Dedifferentiated amniotic fluid mesenchymal stem cell (primary cell): ENCODE data around the gene ARRDC1.

Experiments used
- DNase-seq: peaks from one replicate; pipeline ENCODE4 v3.0.0-alpha.2; 2016; ENCODE audit errors: extremely low spot score

ARRDC1 gene

DNA sequence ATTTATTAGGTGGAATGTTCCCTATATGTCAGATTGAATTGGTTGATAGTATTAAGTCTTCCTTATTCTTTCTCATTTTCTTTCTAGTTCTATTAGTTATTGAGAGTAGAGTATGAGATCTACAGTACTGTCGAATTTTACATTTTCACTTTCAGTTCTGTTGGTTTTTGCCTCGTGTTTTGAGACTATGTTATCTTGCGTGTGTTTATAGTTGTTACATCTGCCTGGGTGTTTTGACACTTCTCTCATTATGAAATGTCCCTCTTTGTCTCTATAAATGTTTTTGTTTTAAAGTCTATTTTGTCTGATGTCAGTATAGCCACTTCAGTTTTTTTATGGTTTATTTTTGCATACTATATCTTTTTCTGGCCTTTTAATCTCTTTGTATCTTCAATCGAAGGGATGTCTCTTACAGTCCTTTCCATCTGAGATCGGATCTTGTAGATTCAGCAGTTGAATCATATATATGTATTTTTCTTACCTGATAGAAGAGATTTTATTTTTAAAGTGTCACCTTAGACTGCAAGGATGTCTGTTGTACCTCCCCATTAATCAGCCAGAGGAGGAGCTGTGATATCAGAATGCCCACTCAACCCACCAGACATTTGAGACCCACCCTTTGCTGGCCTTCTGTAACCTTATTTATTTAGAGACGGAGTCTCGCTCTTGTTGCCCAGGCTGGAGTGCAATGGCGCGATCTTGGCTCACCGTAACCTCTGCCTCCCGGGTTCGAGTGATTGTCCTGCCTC, 34.0 kb downstream of the ARRDC1 start:
- DNase-seq, result no peak

GRCh38 chr9:137640862-137641261, 35.4 kb downstream of the ARRDC1 start:
- DNase-seq, result no peak

GRCh38 chr9:137642118-137642601, 36.7 kb downstream of the ARRDC1 start:
- DNase-seq, result no peak

DNA sequence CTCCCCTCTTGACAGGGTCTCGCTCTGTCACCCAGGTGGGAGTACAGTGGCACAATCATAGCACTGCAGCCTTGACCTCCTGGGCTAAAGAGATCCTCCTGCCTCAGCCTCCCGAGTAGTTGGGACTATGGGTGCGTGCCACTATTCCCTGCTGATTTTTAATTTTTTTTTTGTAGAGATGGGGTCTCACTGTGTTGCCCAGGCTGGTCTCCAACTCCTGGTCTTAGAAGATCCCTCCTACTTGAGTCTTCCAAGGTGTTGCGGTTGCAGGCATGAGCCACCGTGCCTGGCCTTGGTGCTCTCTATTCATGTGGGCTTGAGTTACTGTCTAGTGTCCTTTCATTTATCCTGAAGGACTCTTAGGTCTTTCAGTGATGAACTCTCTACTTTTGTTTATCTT, 37.4 kb downstream of the ARRDC1 start:
- DNase-seq, result no peak

GRCh38 chr9:137643921-137644320, 38.4 kb downstream of the ARRDC1 start:
- DNase-seq, result no peak

DNA sequence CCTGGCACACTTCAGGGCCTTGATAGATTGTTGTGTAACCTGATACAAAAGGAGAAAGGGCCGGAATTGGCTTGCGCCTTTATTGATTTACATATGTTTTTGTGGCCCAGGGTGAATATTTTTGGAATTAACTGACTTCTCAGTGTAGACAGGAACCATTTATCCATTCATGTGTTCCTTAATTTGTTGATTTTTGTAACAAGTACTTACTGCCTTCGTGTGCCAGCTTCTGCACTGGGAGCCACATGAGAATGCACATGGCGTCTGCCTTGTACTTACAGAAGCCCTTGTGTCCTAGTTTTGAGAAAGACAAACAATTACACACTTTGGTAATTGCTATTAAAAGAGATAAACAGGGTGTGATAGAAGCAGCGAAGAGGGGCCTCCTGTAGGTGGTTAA, 39.7 kb downstream of the ARRDC1 start:
- no peak for DNase-seq

GRCh38 chr9:137646341-137646740, 40.9 kb downstream of the ARRDC1 start:
- no peak for DNase-seq

DNA sequence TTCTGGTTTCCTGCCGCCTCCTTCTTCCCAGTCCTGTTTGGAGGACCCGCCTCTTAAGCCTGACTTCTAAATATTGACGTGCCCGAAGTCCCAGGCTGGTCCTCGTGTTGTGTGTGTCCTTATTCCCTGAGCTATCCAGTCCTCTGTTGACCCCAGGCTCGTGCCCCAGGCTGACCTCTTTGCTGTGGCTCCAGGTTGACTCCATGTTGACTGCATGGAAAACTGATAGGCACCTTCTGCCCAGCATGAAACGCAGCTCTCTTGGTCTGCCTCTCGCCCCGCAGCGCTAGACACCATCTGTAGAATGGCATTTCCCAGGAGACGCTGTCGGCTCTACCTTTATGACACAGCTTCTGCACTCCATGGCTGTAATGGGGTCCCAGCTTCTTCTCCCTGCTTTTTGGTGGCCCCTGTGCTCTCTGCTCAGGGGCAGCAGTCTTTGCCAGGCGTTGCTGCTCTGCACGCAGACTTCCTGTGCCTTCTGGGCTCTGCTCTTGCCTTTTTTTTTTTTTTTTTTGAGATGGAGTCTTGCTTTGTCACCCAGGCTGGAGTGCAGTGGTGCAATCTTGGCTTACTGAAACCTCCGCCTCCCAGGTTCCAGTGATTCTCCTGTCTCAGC, 41.7 kb downstream of the ARRDC1 start:
- no peak for DNase-seq

DNA sequence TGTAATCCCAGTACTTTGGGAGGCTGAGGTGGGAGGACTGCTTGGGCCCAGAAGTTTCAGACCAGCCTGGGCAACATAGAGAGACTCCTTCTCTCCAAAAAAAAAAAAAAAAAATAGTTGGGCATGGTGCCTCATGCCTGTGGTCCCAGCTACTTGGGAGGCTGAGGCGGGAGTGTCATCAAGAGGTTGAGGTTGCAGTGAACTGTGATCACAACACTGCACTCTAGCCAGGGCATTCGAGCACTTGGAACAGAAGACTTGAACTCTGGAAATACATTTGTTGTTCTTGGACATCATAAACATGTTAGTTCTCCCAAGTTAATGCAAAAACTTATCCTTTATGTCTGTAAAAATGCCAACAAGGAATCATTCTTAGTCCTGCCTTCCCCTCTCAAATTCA, 42.9 kb downstream of the ARRDC1 start:
- no peak for DNase-seq

DNA sequence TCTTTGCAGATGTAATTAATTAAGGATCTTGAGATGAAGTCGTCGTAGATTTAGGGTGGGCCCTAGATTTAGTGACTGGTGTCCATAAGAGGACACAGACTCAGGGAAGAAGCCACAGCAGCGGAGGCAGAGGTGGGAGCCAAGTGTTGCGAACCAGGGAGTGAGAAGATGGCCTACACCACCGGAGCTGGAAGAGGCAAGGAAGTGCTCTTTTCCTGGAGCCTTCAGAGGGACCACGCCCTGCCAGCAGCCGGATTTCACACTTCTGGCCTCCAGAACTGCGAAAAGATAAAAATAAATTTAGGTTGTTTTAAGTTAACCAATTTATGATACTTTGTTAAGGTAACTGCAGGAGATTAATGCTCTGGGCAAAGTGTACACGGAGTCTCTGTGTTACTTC, 44.1 kb downstream of the ARRDC1 start:
- no peak for DNase-seq

GRCh38 chr9:137650259-137650658, 44.8 kb downstream of the ARRDC1 start:
- no peak for DNase-seq

GRCh38 chr9:137650779-137651178, 45.3 kb downstream of the ARRDC1 start:
- no peak for DNase-seq

DNA sequence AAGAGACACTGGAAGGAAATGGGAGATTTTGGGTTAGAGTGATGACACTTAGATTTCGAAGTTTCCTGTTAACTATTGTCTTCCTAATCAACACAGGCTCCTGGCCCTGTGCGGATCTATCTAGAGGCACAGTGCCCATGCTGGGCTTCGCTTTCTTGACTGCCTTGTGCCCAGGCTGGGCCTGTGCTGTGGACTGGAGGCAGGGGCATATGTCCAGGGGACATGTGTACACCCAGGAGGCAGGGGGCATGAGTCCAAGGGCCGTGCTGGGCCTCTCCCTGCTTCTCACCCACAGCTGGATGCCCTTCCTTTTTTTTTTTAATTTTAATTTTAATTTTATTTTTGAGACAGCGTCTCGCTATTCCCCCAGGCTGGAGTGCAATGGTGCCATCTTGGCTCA, 50.9 kb downstream of the ARRDC1 start:
- no peak for DNase-seq

DNA sequence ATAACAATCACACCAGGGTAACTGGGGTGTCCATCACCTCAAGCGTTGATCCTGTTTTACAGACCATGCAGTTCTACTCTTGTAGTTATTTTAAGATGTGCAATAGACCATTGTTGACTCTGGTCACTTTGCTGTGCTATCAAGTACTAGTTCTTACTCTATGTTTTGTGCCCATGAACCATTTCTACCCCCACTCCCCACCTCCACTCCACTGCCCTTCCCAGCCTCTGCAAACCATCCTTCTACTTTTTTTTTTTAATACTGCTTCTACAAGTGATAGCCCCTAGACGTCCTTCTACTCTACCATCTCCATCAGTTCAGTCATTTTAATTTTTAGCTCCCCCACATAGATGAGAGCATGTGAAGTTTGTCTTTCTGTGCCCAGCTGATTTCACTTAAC, 52.1 kb downstream of the ARRDC1 start:
- DNase-seq, result no peak

- no peak for DNase-seq
Measured at GRCh38 chr9:137658781-137659180, 53.3 kb downstream of the ARRDC1 start.

DNA sequence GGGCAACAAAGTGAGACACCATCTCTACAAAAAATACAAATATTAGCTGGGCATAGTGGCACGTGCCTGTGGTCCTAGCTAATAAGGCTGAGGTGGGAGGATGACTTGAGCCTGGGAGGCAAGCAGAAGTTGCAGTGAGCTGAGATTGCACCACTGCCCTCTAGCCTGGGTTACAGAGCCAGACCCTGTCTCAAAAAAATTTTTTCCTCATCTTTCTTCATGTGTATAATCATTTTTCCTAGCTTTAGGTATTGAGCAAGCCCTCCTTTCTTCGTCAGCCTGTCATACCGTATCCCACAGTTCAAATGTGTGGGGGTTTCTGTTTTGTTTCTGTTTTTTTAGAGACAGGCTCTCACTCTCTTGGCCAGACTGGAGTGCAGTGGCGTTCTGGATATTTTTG, 54.7 kb downstream of the ARRDC1 start:
- no peak for DNase-seq

- no peak for DNase-seq
Measured at GRCh38 chr9:137663584-137663983, 58.1 kb downstream of the ARRDC1 start.

- no peak for DNase-seq
Measured at GRCh38 chr9:137664676-137665075, 59.2 kb downstream of the ARRDC1 start.
